CD8-positive, alpha-beta memory T cell (primary cell): Measurements from ENCODE around the gene MTAP. TPM values are rescaled to one million over a fixed set of nuclear protein-coding genes. Genes with fewer than 3 reads are reported as not detected.
A peak's percentile ranks its signal among the peaks of the same experiment; 100 is the strongest.

Source experiments
- CTCF ChIA-PET: fragments of 350-600 bp; sonication (Branson Sonifier 250); formaldehyde crosslinking; loops from one replicate; lab custom pipeline; 2021; ENCODE audit warnings: antibody characterized with exemption; lab: Charles Lee
- POLR2A ChIA-PET: fragments of 350-600 bp; sonication (Branson Sonifier 250); formaldehyde crosslinking; loops from one replicate; lab custom pipeline; 2021; ENCODE audit warnings: antibody characterized with exemption; lab: Charles Lee
- DNase-seq, 5 donors: peaks; one replicate each; pipeline versions ENCODE4 v3.0.0 to v3.0.0-alpha.2; 2020 to 2022; ENCODE audit warnings: mixed read lengths in 1 of 5
- H3K27ac ChIP-seq: one replicate; pipeline ENCODE4 v1.7.0; 2013; ENCODE audit warnings: low read depth, mild to moderate bottlenecking, low read length, moderate library complexity
- H3K27me3 ChIP-seq: 2 replicates; pipeline ENCODE4 v1.7.0; 2013; ENCODE audit warnings: low read length, mild to moderate bottlenecking; ENCODE audit not compliant: insufficient read depth, poor library complexity, severe bottlenecking
- H3K36me3 ChIP-seq: 2 replicates; pipeline ENCODE4 v1.7.0; 2013; ENCODE audit warnings: mild to moderate bottlenecking, low read length, moderate library complexity; ENCODE audit not compliant: insufficient read depth
- H3K4me1 ChIP-seq: 2 replicates; pipeline ENCODE4 v1.7.0; 2013; ENCODE audit warnings: mild to moderate bottlenecking, low read length, moderate library complexity; ENCODE audit not compliant: insufficient read depth
- H3K4me3 ChIP-seq: 2 replicates; pipeline ENCODE4 v1.7.0; 2013; ENCODE audit warnings: mild to moderate bottlenecking, low read length
- H3K9me3 ChIP-seq: 2 replicates; pipeline ENCODE4 v1.7.0; 2013; ENCODE audit warnings: mild to moderate bottlenecking, low read length
- H3K27ac Mint-ChIP-seq, 8 donors: one replicate each; pipeline ENCODE4 v1.8.0; 2020 to 2021; ENCODE audit warnings: mixed read lengths in 8 of 8, mild to moderate bottlenecking in 6 of 8, inconsistent platforms in 3 of 8, moderate library complexity in 3 of 8
- H3K27me3 Mint-ChIP-seq, 2 donors: one replicate each; pipeline ENCODE4 v1.8.0; 2020 to 2021; ENCODE audit warnings: mixed read lengths in 2 of 2, mild to moderate bottlenecking in 1 of 2, moderate library complexity in 1 of 2
- H3K36me3 Mint-ChIP-seq, 3 donors: one replicate each; pipeline ENCODE4 v1.8.0; 2020 to 2021; ENCODE audit warnings: mixed read lengths in 3 of 3, inconsistent platforms in 1 of 3, mild to moderate bottlenecking in 1 of 3
- H3K4me1 Mint-ChIP-seq, 3 donors: one replicate each; pipeline ENCODE4 v1.8.0; 2020 to 2021; ENCODE audit warnings: mixed read lengths in 3 of 3, inconsistent platforms in 1 of 3, mild to moderate bottlenecking in 1 of 3
- H3K4me3 Mint-ChIP-seq, 7 donors: one replicate each; pipeline ENCODE4 v1.8.0; 2020 to 2021; ENCODE audit warnings: mixed read lengths in 7 of 7, mild to moderate bottlenecking in 6 of 7, moderate library complexity in 4 of 7, inconsistent platforms in 2 of 7
- H3K9me3 Mint-ChIP-seq, 5 donors: one replicate each; pipeline ENCODE4 v1.8.0; 2020 to 2022; ENCODE audit warnings: mixed read lengths in 5 of 5, mild to moderate bottlenecking in 3 of 5, moderate library complexity in 2 of 5, inconsistent platforms in 1 of 5
- polyA plus RNA-seq: library from polyadenylated mRNA; unstranded; fragments of 300-500 nt; fragmentation: Illumina TruSeq; gene quantifications from one replicate; pipeline ENCODE4 v1.2.3, GENCODE V29; 2021
- total RNA-seq, 2 experiments: library from RNA; stranded (reverse); gene quantifications; one replicate each; pipeline ENCODE4 v1.2.3, GENCODE V29; 2021

MTAP gene
- total and polyA plus RNA-seq, 3 experiments from 2014 or later, result 19.3 to 81.6 (median 77.4) TPM

GRCh38 chr9:21835121-21835520 is 32.7 kb downstream of the MTAP start:
- Histone ChIP-seq H3K27me3 (no peaks in the 10 kb centered on the region), H3K36me3 (peaks cover 20% of the 10 kb centered on the region)
- peaks cover 8 to 41% (median 36%) of the 10 kb centered on the region in 3 donors for H3K4me1 Mint-ChIP-seq

GRCh38 chr9:21836437-21837161 is 34.2 kb downstream of the MTAP start:
- no peak for DNase-seq
- ChIA-PET POLR2A (no interaction called here), CTCF (no interaction called here)
- Histone ChIP-seq H3K4me3 (no peak overlapping the region), H3K27me3 (no peaks in the 10 kb centered on the region), H3K36me3 (peaks cover 21% of the 10 kb centered on the region), H3K9me3 (no peaks in the 10 kb centered on the region), H3K4me1 (no peaks in the 10 kb centered on the region), H3K27ac (no peak overlapping the region)
- Mint-ChIP-seq H3K4me1 (peaks cover 8 to 30% (median 28%) of the 10 kb centered on the region in 3 donors), H3K36me3 (peaks cover 56 to 96% (median 60%) of the 10 kb centered on the region in 3 donors), H3K9me3 (peaks cover 0 to 10% (median 0%) of the 10 kb centered on the region in 5 donors), H3K4me3 (no peak overlapping the region), H3K27ac (peak overlapping the region in 1 of 8 donors; percentile 33), H3K27me3 (no peaks in the 10 kb centered on the region)

More at GRCh38 chr9:21835121-21835520, 32.7 kb downstream of the MTAP start:
- ChIA-PET CTCF (interaction anchor here (0.6 to 1.2 kb wide), 4 partner anchors 22 to 212 kb away, joined by 3 to 4 read pairs (median 4); no protein-coding TSS in a partner anchor), POLR2A (no interaction called here)
- H3K4me3 Mint-ChIP-seq, result no peak overlapping the region
- Histone ChIP-seq H3K9me3 (no peaks in the 10 kb centered on the region), H3K4me3 (no peak overlapping the region), H3K27ac (no peak overlapping the region), H3K4me1 (no peaks in the 10 kb centered on the region)
- no peak for DNase-seq
- H3K9me3 Mint-ChIP-seq, result peaks cover 0 to under 1% (median 0%) of the 10 kb centered on the region in 5 donors
- H3K27me3 Mint-ChIP-seq, result no peaks in the 10 kb centered on the region
- H3K27ac Mint-ChIP-seq, result no peak overlapping the region
- peaks cover 46 to 96% (median 48%) of the 10 kb centered on the region in 3 donors for H3K36me3 Mint-ChIP-seq

- Mint-ChIP-seq H3K4me1 (peaks cover 5 to 21% (median 21%) of the 10 kb centered on the region in 3 donors), H3K27me3 (no peaks in the 10 kb centered on the region), H3K4me3 (no peak overlapping the region), H3K27ac (no peak overlapping the region), H3K36me3 (peaks cover 55 to 93% (median 66%) of the 10 kb centered on the region in 3 donors), H3K9me3 (peaks cover 0 to 10% (median 0%) of the 10 kb centered on the region in 5 donors)
- no peak overlapping the region for H3K27ac ChIP-seq
- no peaks in the 10 kb centered on the region for H3K27me3 ChIP-seq
- peaks cover 21% of the 10 kb centered on the region for H3K36me3 ChIP-seq
- ChIA-PET CTCF (no interaction called here), POLR2A (no interaction called here)
- H3K9me3 ChIP-seq, result no peaks in the 10 kb centered on the region
- H3K4me3 ChIP-seq, result no peak overlapping the region
- no peaks in the 10 kb centered on the region for H3K4me1 ChIP-seq
- DNase-seq, result no peak
Observed at GRCh38 chr9:21837501-21837900, 35.1 kb downstream of the MTAP start.

GRCh38 chr9:21840647-21841046 is 38.2 kb downstream of the MTAP start:
- Histone ChIP-seq H3K4me3 (no peak overlapping the region), H3K27me3 (no peaks in the 10 kb centered on the region), H3K9me3 (no peaks in the 10 kb centered on the region), H3K27ac (no peak overlapping the region), H3K4me1 (no peaks in the 10 kb centered on the region), H3K36me3 (peaks cover 15% of the 10 kb centered on the region)
- no peak for DNase-seq
- Mint-ChIP-seq H3K27ac (no peak overlapping the region), H3K9me3 (peaks cover 7 to 19% (median 9%) of the 10 kb centered on the region in 5 donors), H3K36me3 (peaks cover 43 to 69% (median 68%) of the 10 kb centered on the region in 3 donors), H3K4me1 (peaks cover 5 to 8% (median 6%) of the 10 kb centered on the region in 3 donors), H3K4me3 (no peak overlapping the region), H3K27me3 (no peaks in the 10 kb centered on the region)
- ChIA-PET CTCF (interaction anchor here (1.7 kb wide), 1 partner anchor 168 kb away, joined by 5 read pairs; no protein-coding TSS in a partner anchor), POLR2A (no interaction called here)

GRCh38 chr9:21841133-21841532 is 38.7 kb downstream of the MTAP start:
- no peak overlapping the region for H3K27ac ChIP-seq
- H3K4me1 ChIP-seq, result no peaks in the 10 kb centered on the region
- peaks cover 44 to 69% (median 67%) of the 10 kb centered on the region in 3 donors for H3K36me3 Mint-ChIP-seq
- H3K4me1 Mint-ChIP-seq, result peaks cover 4 to 10% (median 5%) of the 10 kb centered on the region in 3 donors
- peak overlapping the region in 1 of 8 donors; percentile 48 for H3K27ac Mint-ChIP-seq
- ChIA-PET POLR2A (no interaction called here), CTCF (interaction anchor here (1.7 kb wide), 1 partner anchor 167 kb away, joined by 5 read pairs; no protein-coding TSS in a partner anchor)
- H3K4me3 ChIP-seq, result no peak overlapping the region
- H3K9me3 Mint-ChIP-seq, result peaks cover 7 to 22% (median 13%) of the 10 kb centered on the region in 5 donors
- no peaks in the 10 kb centered on the region for H3K9me3 ChIP-seq
- H3K27me3 Mint-ChIP-seq, result peaks cover 0 to 2% of the 10 kb centered on the region in 2 donors
- no peaks in the 10 kb centered on the region for H3K27me3 ChIP-seq
- DNase-seq, result no peak
- H3K4me3 Mint-ChIP-seq, result no peak overlapping the region
- H3K36me3 ChIP-seq, result peaks cover 15% of the 10 kb centered on the region

GRCh38 chr9:21848615-21849014 is 46.2 kb downstream of the MTAP start:
- no peak for DNase-seq
- H3K27ac ChIP-seq, result no peak overlapping the region
- peaks cover 12 to 30% (median 23%) of the 10 kb centered on the region in 5 donors for H3K9me3 Mint-ChIP-seq
- H3K4me1 Mint-ChIP-seq, result peaks cover 20 to 42% (median 28%) of the 10 kb centered on the region in 3 donors
- CTCF ChIA-PET, result interaction anchor here (1.1 to 1.2 kb wide), 2 partner anchors 9 to 113 kb away, joined by 3 read pairs; no protein-coding TSS in a partner anchor
- peaks cover 12 to 50% (median 38%) of the 10 kb centered on the region in 3 donors for H3K36me3 Mint-ChIP-seq
- H3K36me3 ChIP-seq, result no peaks in the 10 kb centered on the region
- H3K27me3 ChIP-seq, result no peaks in the 10 kb centered on the region
- POLR2A ChIA-PET, result no interaction called here
- peaks cover 0 to 2% of the 10 kb centered on the region in 2 donors for H3K27me3 Mint-ChIP-seq
- peaks cover 2% of the 10 kb centered on the region for H3K9me3 ChIP-seq
- no peak overlapping the region for H3K4me3 ChIP-seq
- H3K4me3 Mint-ChIP-seq, result no peak overlapping the region
- no peak overlapping the region for H3K27ac Mint-ChIP-seq
- H3K4me1 ChIP-seq, result peaks cover 7% of the 10 kb centered on the region

GRCh38 chr9:21852754-21853153 is 50.3 kb downstream of the MTAP start:
- CTCF ChIA-PET, result no interaction called here
- peak overlapping the region in 1 of 7 donors; percentile 28 for H3K4me3 Mint-ChIP-seq
- peaks cover 0 to 9% (median 3%) of the 10 kb centered on the region in 5 donors for H3K9me3 Mint-ChIP-seq
- no peak for DNase-seq
- Histone ChIP-seq H3K27ac (no peak overlapping the region), H3K36me3 (peaks cover 7% of the 10 kb centered on the region), H3K4me3 (no peak overlapping the region), H3K4me1 (peaks cover 7% of the 10 kb centered on the region), H3K27me3 (no peaks in the 10 kb centered on the region), H3K9me3 (no peaks in the 10 kb centered on the region)
- peaks cover 17 to 56% (median 20%) of the 10 kb centered on the region in 3 donors for H3K36me3 Mint-ChIP-seq
- peak overlapping the region in 7 of 8 donors; percentile 14 to 77 (median 52) for H3K27ac Mint-ChIP-seq
- POLR2A ChIA-PET, result no interaction called here
- H3K4me1 Mint-ChIP-seq, result peaks cover 25 to 49% (median 39%) of the 10 kb centered on the region in 3 donors
- no peaks in the 10 kb centered on the region for H3K27me3 Mint-ChIP-seq

GRCh38 chr9:21853414-21853813 is 51.0 kb downstream of the MTAP start:
- peaks cover 7% of the 10 kb centered on the region for H3K4me1 ChIP-seq
- CTCF ChIA-PET, result no interaction called here
- H3K9me3 Mint-ChIP-seq, result peaks cover 0 to 4% (median 0%) of the 10 kb centered on the region in 5 donors
- POLR2A ChIA-PET, result no interaction called here
- H3K27ac ChIP-seq, result no peak overlapping the region
- no peak overlapping the region for H3K4me3 ChIP-seq
- peaks cover 13 to 59% (median 17%) of the 10 kb centered on the region in 3 donors for H3K36me3 Mint-ChIP-seq
- H3K36me3 ChIP-seq, result peaks cover 7% of the 10 kb centered on the region
- DNase-seq, result no peak
- no peaks in the 10 kb centered on the region for H3K9me3 ChIP-seq
- no peak overlapping the region for H3K4me3 Mint-ChIP-seq
- H3K27ac Mint-ChIP-seq, result peak overlapping the region in 2 of 8 donors; percentile 21 to 77
- no peaks in the 10 kb centered on the region for H3K27me3 ChIP-seq
- no peaks in the 10 kb centered on the region for H3K27me3 Mint-ChIP-seq
- H3K4me1 Mint-ChIP-seq, result peaks cover 24 to 49% (median 39%) of the 10 kb centered on the region in 3 donors
